Measurements from ENCODE around the gene SMARCAD1.
"Not testable (repeated sequence)": the region's sequence is repeated elsewhere in the genome, so short reads cannot be mapped to it uniquely, and the experiment has no call there.

The SMARCAD1 gene

DNA sequence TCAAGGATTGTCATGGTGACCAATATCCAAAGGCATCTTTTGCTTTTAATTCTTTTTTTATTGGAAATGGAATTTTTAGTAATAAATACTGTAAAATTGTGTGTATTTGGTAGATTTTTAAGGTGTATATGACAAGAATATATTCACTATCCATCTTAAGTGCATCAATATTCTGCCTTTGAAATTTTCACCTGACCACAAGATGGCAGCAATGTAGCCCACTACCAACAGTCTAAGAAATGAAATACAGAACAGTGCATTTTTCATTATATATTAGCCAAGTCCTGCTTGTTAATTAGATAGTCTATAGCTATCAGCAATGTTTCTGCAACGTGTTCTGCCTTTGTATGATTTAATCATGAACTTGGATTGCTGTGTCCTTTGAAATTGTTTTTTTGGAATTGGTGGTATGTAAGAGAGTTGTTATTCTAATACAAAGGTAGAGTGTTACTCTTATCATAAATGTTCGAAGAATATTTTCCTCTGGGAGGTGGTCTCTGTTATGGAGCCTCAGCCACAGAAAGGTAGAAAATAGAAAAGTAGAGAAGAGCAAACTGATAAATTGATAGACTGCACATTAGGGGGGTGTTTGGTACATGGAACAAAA lies 96.8 kb downstream of the SMARCAD1 start:
- no peak for DNase-seq

DNA sequence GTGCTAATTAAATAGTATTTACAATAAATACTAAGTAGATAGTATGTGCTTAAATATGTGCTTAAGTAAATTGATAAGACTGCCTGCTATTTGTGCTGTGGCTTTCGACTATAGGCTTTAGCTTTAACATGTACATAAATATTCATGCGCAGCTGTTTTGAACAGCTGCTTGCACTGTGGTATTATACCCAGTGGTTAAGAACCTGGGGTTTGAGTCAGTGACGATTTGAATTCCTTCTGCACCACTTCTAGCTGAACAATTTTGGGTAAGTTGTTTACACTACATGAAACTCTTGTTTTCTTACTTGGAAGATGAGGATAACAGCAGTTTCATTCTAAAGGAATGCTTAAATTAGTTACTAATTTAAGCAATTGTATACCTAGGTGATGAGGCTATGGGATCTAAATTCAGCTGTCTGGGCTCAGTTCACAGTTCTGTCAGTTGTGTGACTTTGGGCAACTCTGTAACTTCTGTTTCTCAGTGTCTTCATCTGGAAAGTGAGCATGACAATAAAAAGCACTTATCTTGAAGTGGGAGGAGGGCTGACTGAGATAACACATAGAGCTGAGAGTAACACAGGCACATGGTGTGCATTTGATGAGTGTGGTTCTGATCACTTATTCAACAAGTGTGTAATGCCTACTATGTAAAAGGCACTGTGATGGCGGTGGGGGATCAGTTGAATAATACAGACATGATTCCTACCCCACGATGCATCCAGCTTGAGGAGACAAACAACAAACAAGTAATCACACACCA lies 98.0 kb downstream of the SMARCAD1 start:
- DNase-seq = no peak

DNA sequence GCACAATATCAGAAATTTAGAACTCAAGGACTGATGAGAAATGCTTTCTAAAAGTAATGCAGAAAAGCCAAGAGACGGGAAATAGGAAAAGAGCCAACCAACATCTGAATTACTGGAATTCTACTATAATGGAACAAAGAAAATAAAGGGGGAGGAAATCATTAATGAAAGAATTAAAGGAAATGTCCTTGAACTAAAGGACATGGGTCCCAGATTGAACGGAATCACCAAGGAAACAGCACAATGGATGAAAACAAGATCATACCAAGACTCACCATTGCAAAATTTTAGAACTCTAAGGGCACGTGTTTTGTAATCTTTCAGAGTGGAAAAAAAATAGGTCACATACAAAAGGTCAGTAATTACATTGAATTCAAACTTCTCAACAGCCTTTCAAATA lies 99.0 kb downstream of the SMARCAD1 start:
- DNase-seq = no peak

DNA sequence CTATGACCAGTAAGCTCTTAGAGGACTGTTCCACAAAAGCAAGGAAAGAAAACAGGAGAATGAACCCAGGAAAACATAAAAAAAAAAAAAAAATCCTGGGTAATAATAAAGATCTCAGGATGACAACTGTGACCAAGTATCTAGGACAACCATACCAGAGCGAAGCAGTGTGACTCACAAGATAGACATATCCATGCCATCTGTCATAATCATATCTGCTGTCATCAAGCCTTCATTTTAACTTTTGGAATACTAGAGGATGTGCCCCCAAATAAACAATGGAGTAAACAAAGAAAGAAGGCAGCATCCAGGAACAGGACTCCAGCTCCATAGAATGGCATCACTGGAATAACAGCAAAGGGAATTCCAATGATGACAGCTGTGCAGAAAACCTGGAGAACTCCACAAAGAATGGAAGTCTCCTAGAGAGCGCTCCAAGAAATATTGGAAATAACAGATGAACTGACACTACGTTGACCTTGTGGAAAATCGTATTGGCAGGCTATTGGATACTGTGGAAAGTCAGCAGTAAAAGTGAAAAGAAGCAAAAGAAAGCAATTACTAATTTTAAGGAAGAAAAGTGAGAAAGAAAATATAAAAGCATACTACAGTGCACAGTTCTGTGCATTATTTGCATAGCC lies 99.7 kb downstream of the SMARCAD1 start:
- no peak for DNase-seq

DNA sequence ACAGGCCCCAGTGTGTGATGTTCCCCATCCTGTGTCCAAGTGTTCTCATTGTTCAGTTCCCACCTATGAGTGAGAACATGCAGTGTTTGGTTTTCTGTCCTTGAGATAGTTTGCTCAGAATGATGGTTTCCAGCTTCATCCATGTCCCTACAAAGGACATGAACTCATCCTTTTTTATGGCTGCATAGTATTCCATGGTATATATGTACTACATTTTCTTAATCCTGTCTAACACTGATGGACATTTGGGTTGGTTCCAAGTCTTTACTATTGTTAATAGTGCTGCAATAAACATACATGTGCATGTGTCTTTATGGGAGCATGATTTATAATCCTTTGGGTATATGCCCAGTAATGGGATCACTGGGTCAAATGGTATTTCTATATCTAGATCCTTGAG lies 112.3 kb downstream of the SMARCAD1 start:
- not testable (repeated sequence) for DNase-seq

DNA sequence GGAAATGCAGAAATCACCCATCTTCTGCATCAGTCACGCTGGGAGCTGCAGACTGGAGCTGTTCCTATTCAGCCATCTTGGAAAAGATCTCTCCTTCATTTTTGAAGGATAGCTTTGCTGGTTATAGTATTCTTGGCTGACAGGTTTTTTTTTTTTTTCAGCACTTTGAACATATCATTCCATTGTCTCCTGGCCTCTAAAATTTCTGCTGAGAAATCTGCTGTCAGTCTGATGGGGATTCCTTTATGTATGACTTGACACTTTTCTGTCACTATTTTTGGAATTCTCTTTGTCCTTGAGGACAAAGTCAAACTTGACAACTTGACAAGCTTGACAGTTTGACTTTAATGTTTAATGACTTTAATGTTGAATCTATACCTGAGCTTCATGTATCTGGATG lies 118.2 kb downstream of the SMARCAD1 start:
- no peak for DNase-seq

DNA sequence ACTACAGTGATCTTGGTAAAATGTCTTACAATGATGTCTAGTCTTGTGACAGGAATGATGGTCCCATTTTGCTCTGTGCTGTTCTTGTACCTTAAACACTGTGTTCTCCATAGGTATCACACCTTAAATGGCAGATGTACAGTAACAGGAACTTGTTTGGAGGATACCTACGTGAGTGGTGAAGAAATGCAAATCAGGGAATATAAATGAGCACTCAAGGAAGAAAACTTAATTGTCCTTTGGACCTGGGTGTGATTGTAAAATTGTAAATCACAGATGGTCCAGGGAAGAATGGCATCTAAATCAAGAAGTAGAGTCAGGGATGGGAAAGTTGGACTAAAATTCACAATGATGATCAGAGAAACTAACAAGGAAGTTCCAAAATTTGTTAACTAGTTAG lies 122.3 kb downstream of the SMARCAD1 start:
- no peak for DNase-seq

DNA sequence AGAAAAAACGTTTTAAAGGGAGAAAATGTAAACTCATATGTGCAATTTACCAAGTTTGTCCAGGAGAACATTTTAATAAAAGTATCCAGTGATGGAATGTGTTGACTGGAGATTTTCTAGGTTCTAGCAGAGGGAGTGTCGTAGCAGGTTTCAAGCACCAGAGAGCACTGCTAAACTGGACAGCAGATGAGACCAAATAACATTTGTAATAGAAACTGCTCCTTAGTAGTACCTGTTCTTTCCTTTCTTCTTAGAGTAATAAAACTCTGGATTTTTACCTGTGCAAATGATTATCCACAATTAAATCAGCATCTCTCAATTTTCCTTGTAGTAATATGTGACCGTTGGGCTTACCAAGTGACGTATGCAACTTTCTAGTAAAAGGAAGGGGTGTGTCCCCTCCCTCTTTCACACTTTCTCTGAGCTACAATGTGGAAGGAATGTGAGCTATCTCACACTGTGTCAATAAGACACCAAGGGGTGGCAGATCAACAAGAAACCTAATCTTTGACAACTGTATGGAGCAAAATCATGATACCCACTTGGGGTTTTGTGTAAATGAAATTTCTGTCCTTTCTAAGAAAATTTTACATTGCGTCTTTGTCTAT lies 125.4 kb downstream of the SMARCAD1 start:
- DNase-seq = no peak

DNA sequence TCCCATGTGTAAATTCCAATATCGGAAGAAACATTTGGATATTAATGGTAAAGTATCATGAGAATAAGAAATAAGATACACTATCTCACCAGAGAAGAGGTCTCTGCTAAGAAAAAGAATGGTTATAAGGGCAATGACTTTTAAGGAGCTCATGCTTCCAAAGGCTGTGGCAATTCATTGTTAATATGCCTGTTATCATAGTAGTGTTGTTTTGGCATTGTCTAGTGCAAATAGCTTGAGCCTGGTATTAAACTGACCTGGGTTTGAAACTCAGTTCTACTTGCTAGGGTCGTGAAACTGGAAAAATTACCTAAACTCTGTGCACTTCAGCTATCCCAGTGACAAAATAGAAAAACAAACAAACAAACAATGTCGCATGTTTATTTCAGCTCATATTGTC lies 126.2 kb downstream of the SMARCAD1 start:
- no peak for DNase-seq

DNA sequence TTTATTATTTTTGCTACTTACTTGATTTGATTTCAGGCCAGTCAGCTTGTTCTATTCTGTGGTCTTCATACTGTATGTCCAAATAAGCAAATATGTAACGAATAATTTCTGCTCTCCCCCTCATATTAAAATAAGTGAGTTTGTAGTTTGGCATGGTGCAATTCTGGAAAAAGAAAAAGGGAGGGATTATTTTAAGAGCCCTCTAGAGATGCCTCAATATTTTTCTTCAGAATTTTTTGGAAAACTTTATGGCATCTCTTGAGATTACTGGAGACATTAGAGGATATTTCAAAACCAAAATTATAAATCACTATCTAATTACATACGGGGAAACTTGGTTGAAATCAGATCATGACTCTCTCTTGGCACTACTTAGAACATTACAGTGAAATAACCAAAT lies 126.8 kb downstream of the SMARCAD1 start:
- no peak for DNase-seq

DNA sequence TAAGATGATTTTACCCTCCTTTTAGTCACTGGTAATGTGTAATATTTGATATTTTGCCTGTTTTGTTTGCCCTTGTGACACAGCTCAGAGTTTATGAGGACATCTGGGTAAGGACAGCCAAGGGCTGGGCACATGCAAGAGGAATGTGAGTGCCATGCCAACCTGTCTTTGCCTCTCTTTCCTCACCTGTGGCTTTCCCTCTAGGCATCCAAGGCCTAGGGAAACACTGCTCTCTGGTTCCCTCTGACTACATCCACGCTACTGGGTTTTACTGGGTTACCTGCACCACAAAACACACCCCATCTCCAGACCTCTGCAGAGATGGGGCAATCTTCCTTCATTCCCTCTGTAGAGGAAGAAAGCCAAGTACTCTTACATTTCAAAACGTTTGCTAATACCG lies 127.3 kb downstream of the SMARCAD1 start:
- DNase-seq = no peak

DNA sequence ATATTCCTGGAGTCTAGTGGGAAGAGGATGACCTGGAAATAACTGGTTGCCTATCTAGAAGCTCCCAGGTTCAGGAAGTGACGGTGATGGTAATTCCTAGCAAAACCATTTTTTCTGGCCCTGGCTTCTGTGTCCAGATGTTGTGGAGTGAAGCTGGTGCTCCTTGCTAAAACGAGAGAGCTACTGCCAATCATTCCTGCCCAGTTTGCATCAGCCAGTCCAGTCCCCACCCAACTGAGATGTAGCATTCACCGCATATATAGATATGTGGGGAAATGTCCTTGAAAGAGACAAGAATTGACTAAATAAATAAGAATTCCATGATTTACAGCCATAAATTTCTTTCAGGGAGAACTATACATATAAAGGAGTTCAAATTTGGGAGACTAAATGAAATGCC lies 128.6 kb downstream of the SMARCAD1 start:
- no peak for DNase-seq

DNA sequence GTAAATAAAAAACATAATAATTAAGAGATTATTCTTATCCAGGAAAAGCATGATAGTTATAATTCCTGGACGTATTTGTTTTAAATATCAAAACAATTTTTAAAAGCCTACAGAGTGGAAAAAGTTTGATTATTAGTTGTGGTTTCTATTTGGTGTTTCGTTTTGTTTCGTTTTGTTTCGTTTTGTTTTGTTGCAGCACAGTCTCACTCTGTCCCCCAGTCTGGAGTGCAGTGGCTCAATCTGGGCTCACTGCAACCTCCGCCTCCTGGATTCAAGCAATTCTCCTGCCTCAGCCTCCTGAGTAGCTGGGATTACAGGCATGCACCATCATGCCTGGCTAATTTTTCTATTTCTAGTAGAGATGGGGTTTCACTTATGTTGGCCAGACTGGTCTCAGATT lies 129.1 kb downstream of the SMARCAD1 start:
- not testable (repeated sequence) for DNase-seq

DNA sequence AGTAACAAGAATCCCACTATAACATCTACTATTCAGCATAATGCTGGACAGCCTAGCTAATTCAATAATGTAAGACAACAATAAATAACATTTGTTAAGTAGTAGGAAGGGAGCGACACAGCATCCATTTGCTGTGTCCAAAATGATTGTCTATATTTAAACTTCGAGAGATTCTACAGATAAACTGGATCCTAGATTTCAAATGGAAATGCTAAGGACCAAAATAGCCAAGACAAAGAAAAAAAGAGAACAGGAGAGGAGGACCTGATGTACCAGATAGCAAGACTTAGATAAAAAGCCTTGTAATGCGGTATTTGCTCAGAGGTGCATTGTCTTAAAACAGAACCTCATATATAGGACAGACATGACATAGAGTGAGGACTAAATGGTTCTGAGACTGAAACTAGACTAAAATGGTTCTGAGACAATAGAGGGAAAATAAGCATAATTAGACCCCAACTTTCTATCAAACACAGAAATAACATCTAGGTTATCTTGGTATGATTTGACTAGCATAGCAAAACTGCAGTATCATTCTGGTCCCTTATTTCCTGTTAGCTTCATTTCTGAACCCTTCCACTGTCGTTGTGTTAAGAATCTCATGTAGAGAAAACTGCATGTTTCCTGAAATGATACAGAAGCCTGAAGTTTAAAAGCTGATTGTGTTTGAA lies 131.2 kb downstream of the SMARCAD1 start:
- no peak for DNase-seq

DNA sequence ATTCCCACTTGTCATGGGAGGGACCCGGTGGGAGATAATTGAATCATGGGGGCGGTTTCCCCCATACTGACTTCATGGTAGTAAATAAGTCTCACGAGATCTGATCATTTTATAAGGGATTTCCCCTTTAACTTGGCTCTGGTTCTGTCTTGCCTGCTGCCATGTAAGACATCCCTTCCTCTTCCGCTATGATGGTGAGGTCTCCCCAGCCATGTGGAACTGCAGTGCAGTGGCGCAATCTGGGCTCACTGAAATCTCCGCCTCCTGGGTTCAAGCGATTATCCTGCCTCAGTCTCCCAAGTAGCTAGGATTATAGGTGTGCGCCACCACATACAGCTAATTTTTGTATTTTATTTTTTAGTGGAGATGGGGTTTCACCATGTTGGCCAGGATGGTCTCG lies 132.1 kb downstream of the SMARCAD1 start:
- DNase-seq = no peak

All from NK-92 treated with Interleukin-12 subunit alpha and Interleukin-12 subunit beta, amount 100 ng/mL, for 24 hours (cell line).